PFSK-1 (cell line): Measurements from ENCODE around the gene SLC6A9.

ENCODE experiments used
- FOXP2 ChIP-seq: optimal IDR thresholded peaks from 2 replicates; pipeline ENCODE3; 2011; ENCODE audit warnings: borderline replicate concordance, control low read depth, inconsistent platforms; ENCODE audit not compliant: insufficient read depth; ENCODE audit errors: extremely low read length, extremely low read depth
- POLR2AphosphoS5 ChIP-seq: IDR thresholded peaks from 2 replicates; pipeline ENCODE4 v1.6.1; 2012; ENCODE audit warnings: low read depth, mild to moderate bottlenecking, control low read depth, low read length, moderate library complexity
- SIN3A ChIP-seq: IDR thresholded peaks from 2 replicates; pipeline ENCODE4 v1.6.1; 2012; ENCODE audit warnings: mild to moderate bottlenecking, low read length, moderate library complexity, borderline replicate concordance; ENCODE audit not compliant: insufficient read depth
- TAF1 ChIP-seq: IDR thresholded peaks from 2 replicates; pipeline ENCODE4 v1.6.1; 2012; ENCODE audit warnings: low read length, control low read depth, borderline replicate concordance; ENCODE audit not compliant: insufficient read depth
- TF ChIP-seq, protein P1 (sequence below), 2 experiments: IDR thresholded peaks; 2 replicates each; pipeline versions ENCODE4 v1.6.1 to v1.8.0; 2011 to 2012; ENCODE audit warnings: low read depth in 2 of 2, low read length in 2 of 2, control low read depth in 1 of 2, inconsistent platforms in 1 of 2, mild to moderate bottlenecking in 1 of 2, moderate library complexity in 1 of 2; ENCODE audit not compliant: insufficient read depth in 1 of 2

GRCh38 chr1:43994794-43995790, 36.2 kb downstream of the SLC6A9 start:
- TF ChIP-seq FOXP2 (no peak), SIN3A (no peak), TAF1 (no peak), POLR2AphosphoS5 (no peak)
- TF ChIP-seq, protein P1, sequence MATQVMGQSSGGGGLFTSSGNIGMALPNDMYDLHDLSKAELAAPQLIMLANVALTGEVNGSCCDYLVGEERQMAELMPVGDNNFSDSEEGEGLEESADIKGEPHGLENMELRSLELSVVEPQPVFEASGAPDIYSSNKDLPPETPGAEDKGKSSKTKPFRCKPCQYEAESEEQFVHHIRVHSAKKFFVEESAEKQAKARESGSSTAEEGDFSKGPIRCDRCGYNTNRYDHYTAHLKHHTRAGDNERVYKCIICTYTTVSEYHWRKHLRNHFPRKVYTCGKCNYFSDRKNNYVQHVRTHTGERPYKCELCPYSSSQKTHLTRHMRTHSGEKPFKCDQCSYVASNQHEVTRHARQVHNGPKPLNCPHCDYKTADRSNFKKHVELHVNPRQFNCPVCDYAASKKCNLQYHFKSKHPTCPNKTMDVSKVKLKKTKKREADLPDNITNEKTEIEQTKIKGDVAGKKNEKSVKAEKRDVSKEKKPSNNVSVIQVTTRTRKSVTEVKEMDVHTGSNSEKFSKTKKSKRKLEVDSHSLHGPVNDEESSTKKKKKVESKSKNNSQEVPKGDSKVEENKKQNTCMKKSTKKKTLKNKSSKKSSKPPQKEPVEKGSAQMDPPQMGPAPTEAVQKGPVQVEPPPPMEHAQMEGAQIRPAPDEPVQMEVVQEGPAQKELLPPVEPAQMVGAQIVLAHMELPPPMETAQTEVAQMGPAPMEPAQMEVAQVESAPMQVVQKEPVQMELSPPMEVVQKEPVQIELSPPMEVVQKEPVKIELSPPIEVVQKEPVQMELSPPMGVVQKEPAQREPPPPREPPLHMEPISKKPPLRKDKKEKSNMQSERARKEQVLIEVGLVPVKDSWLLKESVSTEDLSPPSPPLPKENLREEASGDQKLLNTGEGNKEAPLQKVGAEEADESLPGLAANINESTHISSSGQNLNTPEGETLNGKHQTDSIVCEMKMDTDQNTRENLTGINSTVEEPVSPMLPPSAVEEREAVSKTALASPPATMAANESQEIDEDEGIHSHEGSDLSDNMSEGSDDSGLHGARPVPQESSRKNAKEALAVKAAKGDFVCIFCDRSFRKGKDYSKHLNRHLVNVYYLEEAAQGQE (IDR thresholded peaks at IDR 0.05; ENCODE audit: insufficient read depth in 1 of 2, low read depth in 2 of 2, low read length in 2 of 2), result no peak
